Measurements from ENCODE around the gene TTC16. TPM values are rescaled to one million over a fixed set of nuclear protein-coding genes. Genes with fewer than 3 reads are reported as not detected.

The TTC16 gene
- total and polyA plus RNA-seq, 9 donors, result 0.02 to 0.08 (median 0.07) TPM; not detected in 4

GRCh38 chr9:127717766-127718165 lies 1.9 kb downstream of the TTC16 start:
- 82% methylated on average over 2 of the region's 5 CpGs for WGBS (ENCODE audit: insufficient coverage)
- Histone ChIP-seq H3K27me3 (ENCODE audit: control insufficient read depth, insufficient read depth, low read length) (no peaks in the 10 kb centered on the region), H3K36me3 (ENCODE audit: control insufficient read depth, insufficient read depth, low read length) (peaks cover 3% of the 10 kb centered on the region), H3K4me1 (ENCODE audit: control insufficient read depth, insufficient read depth, low read length) (peaks cover 13% of the 10 kb centered on the region), H3K9me3 (replicated peaks; ENCODE audit: control insufficient read depth, low read depth, low read length) (no peaks in the 10 kb centered on the region), H3K4me3 (ENCODE audit: low read length) (no peak overlapping the region), H3K27ac (ENCODE audit: low read length) (no peak overlapping the region)
- DNase-seq, result no peak

- 86% methylated on average over 11 of the region's 12 CpGs for WGBS (ENCODE audit: insufficient coverage)
- DNase-seq, result no peak
- Histone ChIP-seq H3K4me1 (ENCODE audit: control insufficient read depth, insufficient read depth, low read length) (peaks cover 17% of the 10 kb centered on the region), H3K27ac (ENCODE audit: low read length) (no peak overlapping the region), H3K27me3 (ENCODE audit: control insufficient read depth, insufficient read depth, low read length) (no peaks in the 10 kb centered on the region), H3K9me3 (replicated peaks; ENCODE audit: control insufficient read depth, low read depth, low read length) (no peaks in the 10 kb centered on the region), H3K36me3 (ENCODE audit: control insufficient read depth, insufficient read depth, low read length) (no peaks in the 10 kb centered on the region), H3K4me3 (ENCODE audit: low read length) (no peak overlapping the region)
Measured at GRCh38 chr9:127720031-127720864, 4.4 kb downstream of the TTC16 start.

- Histone ChIP-seq H3K27me3 (ENCODE audit: control insufficient read depth, insufficient read depth, low read length) (no peaks in the 10 kb centered on the region), H3K9me3 (replicated peaks; ENCODE audit: control insufficient read depth, low read depth, low read length) (no peaks in the 10 kb centered on the region), H3K36me3 (ENCODE audit: control insufficient read depth, insufficient read depth, low read length) (no peaks in the 10 kb centered on the region), H3K4me1 (ENCODE audit: control insufficient read depth, insufficient read depth, low read length) (peaks cover 17% of the 10 kb centered on the region), H3K27ac (ENCODE audit: low read length) (no peak overlapping the region), H3K4me3 (ENCODE audit: low read length) (no peak overlapping the region)
- DNase-seq, result no peak
Measured at GRCh38 chr9:127720865-127721227, 5.0 kb downstream of the TTC16 start.

GRCh38 chr9:127721391-127721821 lies 5.5 kb downstream of the TTC16 start:
- Histone ChIP-seq H3K36me3 (ENCODE audit: control insufficient read depth, insufficient read depth, low read length) (no peaks in the 10 kb centered on the region), H3K27ac (ENCODE audit: low read length) (no peak overlapping the region), H3K27me3 (ENCODE audit: control insufficient read depth, insufficient read depth, low read length) (no peaks in the 10 kb centered on the region), H3K4me3 (ENCODE audit: low read length) (no peak overlapping the region), H3K4me1 (ENCODE audit: control insufficient read depth, insufficient read depth, low read length) (peaks cover 12% of the 10 kb centered on the region), H3K9me3 (replicated peaks; ENCODE audit: control insufficient read depth, low read depth, low read length) (no peaks in the 10 kb centered on the region)
- no peak for DNase-seq
- WGBS (ENCODE audit: insufficient coverage), result 56% methylated on average over 10 of the region's 11 CpGs

- Histone ChIP-seq H3K9me3 (replicated peaks; ENCODE audit: control insufficient read depth, low read depth, low read length) (no peaks in the 10 kb centered on the region), H3K36me3 (ENCODE audit: control insufficient read depth, insufficient read depth, low read length) (no peaks in the 10 kb centered on the region), H3K27ac (ENCODE audit: low read length) (no peak overlapping the region), H3K4me3 (ENCODE audit: low read length) (no peak overlapping the region), H3K27me3 (ENCODE audit: control insufficient read depth, insufficient read depth, low read length) (no peaks in the 10 kb centered on the region), H3K4me1 (ENCODE audit: control insufficient read depth, insufficient read depth, low read length) (peaks cover 11% of the 10 kb centered on the region)
- WGBS (ENCODE audit: insufficient coverage), result 67% methylated on average over 6 of the region's 12 CpGs
- no peak for DNase-seq
Measured at GRCh38 chr9:127722055-127722745, 6.3 kb downstream of the TTC16 start.

- no peaks in the 10 kb centered on the region for H3K27me3 ChIP-seq (ENCODE audit: control insufficient read depth, insufficient read depth, low read length)
- 89% methylated on average over 12 of the region's 13 CpGs for WGBS (ENCODE audit: insufficient coverage)
- no peak overlapping the region for H3K27ac ChIP-seq (ENCODE audit: low read length)
- DNase-seq, result no peak
- H3K4me1 ChIP-seq (ENCODE audit: control insufficient read depth, insufficient read depth, low read length), result peaks cover 11% of the 10 kb centered on the region
- H3K4me3 ChIP-seq (ENCODE audit: low read length), result no peak overlapping the region
- H3K36me3 ChIP-seq (ENCODE audit: control insufficient read depth, insufficient read depth, low read length), result no peaks in the 10 kb centered on the region
- H3K9me3 ChIP-seq (replicated peaks; ENCODE audit: control insufficient read depth, low read depth, low read length), result no peaks in the 10 kb centered on the region
Measured at GRCh38 chr9:127723013-127723412, 7.1 kb downstream of the TTC16 start.

GRCh38 chr9:127723444-127723843 lies 7.6 kb downstream of the TTC16 start:
- H3K4me1 ChIP-seq (ENCODE audit: control insufficient read depth, insufficient read depth, low read length), result peaks cover 11% of the 10 kb centered on the region
- WGBS (ENCODE audit: insufficient coverage), result 64% methylated on average over 4 of the region's 5 CpGs
- H3K27me3 ChIP-seq (ENCODE audit: control insufficient read depth, insufficient read depth, low read length), result no peaks in the 10 kb centered on the region
- no peaks in the 10 kb centered on the region for H3K36me3 ChIP-seq (ENCODE audit: control insufficient read depth, insufficient read depth, low read length)
- H3K9me3 ChIP-seq (replicated peaks; ENCODE audit: control insufficient read depth, low read depth, low read length), result no peaks in the 10 kb centered on the region
- no peak overlapping the region for H3K4me3 ChIP-seq (ENCODE audit: low read length)
- H3K27ac ChIP-seq (ENCODE audit: low read length), result no peak overlapping the region
- DNase-seq, result no peak

- H3K4me3 ChIP-seq (ENCODE audit: low read length), result no peak overlapping the region
Measured at GRCh38 chr9:127724012-127724411, 8.1 kb downstream of the TTC16 start.

GRCh38 chr9:127726871-127727270 lies 11.0 kb downstream of the TTC16 start:
- Histone ChIP-seq H3K4me1 (ENCODE audit: control insufficient read depth, insufficient read depth, low read length) (peaks cover 11% of the 10 kb centered on the region), H3K9me3 (replicated peaks; ENCODE audit: control insufficient read depth, low read depth, low read length) (no peaks in the 10 kb centered on the region), H3K4me3 (ENCODE audit: low read length) (no peak overlapping the region), H3K27ac (ENCODE audit: low read length) (no peak overlapping the region), H3K36me3 (ENCODE audit: control insufficient read depth, insufficient read depth, low read length) (peaks cover 9% of the 10 kb centered on the region), H3K27me3 (ENCODE audit: control insufficient read depth, insufficient read depth, low read length) (no peaks in the 10 kb centered on the region)
- DNase-seq, result no peak
- 74% methylated on average over 8 of the region's 8 CpGs for WGBS (ENCODE audit: insufficient coverage)

More at GRCh38 chr9:127724012-127724411, 8.1 kb downstream of the TTC16 start:
- DNase-seq, result no peak
- 44% methylated on average over 20 of the region's 23 CpGs for WGBS (ENCODE audit: insufficient coverage)
- Histone ChIP-seq H3K9me3 (replicated peaks; ENCODE audit: control insufficient read depth, low read depth, low read length) (no peaks in the 10 kb centered on the region), H3K27ac (ENCODE audit: low read length) (no peak overlapping the region), H3K36me3 (ENCODE audit: control insufficient read depth, insufficient read depth, low read length) (no peaks in the 10 kb centered on the region), H3K4me1 (ENCODE audit: control insufficient read depth, insufficient read depth, low read length) (peaks cover 11% of the 10 kb centered on the region), H3K27me3 (ENCODE audit: control insufficient read depth, insufficient read depth, low read length) (no peaks in the 10 kb centered on the region)

- Histone ChIP-seq H3K4me1 (ENCODE audit: control insufficient read depth, insufficient read depth, low read length) (peaks cover 10% of the 10 kb centered on the region), H3K36me3 (ENCODE audit: control insufficient read depth, insufficient read depth, low read length) (peaks cover 28% of the 10 kb centered on the region), H3K27ac (ENCODE audit: low read length) (no peak overlapping the region), H3K27me3 (ENCODE audit: control insufficient read depth, insufficient read depth, low read length) (no peaks in the 10 kb centered on the region), H3K4me3 (ENCODE audit: low read length) (no peak overlapping the region), H3K9me3 (replicated peaks; ENCODE audit: control insufficient read depth, low read depth, low read length) (no peaks in the 10 kb centered on the region)
- WGBS (ENCODE audit: insufficient coverage), result 85% methylated on average over 5 of the region's 8 CpGs
- no peak for DNase-seq
Measured at GRCh38 chr9:127728808-127729207, 12.9 kb downstream of the TTC16 start.

Measured in muscle of leg (tissue), 11 donors.